Measurements from ENCODE around the gene MRPL38.

Gene MRPL38

DNA sequence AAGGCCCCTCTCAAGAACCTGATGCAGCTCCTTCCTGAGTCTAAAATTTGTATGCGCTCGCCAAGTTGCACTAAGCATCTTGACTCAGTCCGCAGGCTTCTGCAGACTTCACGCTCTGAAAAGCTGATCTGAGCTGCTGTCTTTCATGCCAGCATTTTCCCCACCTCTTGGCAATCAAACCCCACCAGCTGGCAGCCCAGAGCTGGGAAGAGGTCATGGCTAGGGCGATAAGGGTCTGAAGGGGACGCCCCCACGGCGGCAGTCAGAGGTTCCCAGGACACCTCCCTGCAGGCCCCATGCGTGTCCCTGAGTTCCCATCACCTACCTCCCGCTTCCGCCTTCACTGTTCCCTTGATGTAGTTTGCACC is 55.4 kb downstream of the MRPL38 start:
- Mint-ChIP-seq H3K36me3 (ENCODE audit: low read depth) (peaks cover 5% of the 10 kb centered on the region), H3K9me3 (no peaks in the 10 kb centered on the region), H3K4me3 (no peak overlapping the region), H3K27ac (no peak overlapping the region), H3K27me3 (no peaks in the 10 kb centered on the region), H3K4me1 (ENCODE audit: low read depth) (peaks cover 16% of the 10 kb centered on the region)

All from stimulated activated naive CD8-positive, alpha-beta T cell treated with anti-CD3 and anti-CD28 coated beads, Interleukin-15, Interleukin-2, amounts not matched to agents 100 ng/mL and 50 ng/mL, for 24 hours (primary cell).